ENCODE measurements around the gene TEX10. TPM values are rescaled to one million over a fixed set of nuclear protein-coding genes. Genes with fewer than 3 reads are reported as not detected.

The TEX10 gene
- total and polyA plus RNA-seq, 2 of the 4 experiments (the other 2 are of a cell fraction), result 16.2 to 43.9 TPM

- no peak overlapping the region for H3K4me2 ChIP-seq (ENCODE audit: low read depth, low read length)
- WGBS, 2 experiments (ENCODE audit: extremely low coverage in 2 of 2, insufficient read length in 1 of 2), result 100% methylated on average over 4 of the region's 7 CpGs; no CpG with 5 or more reads in 1 of the 2 experiments
- H4K8ac ChIP-seq (ENCODE audit: low read depth in 2 of 2, low read length in 2 of 2), result no peak overlapping the region
- H2AK5ac ChIP-seq (ENCODE audit: low read depth, low read length), result no peak overlapping the region
- no peak overlapping the region for H3K56ac ChIP-seq (ENCODE audit: extremely low read depth, insufficient read depth, low read length)
- H3K9ac ChIP-seq (ENCODE audit: low read depth, low read length), result no peak overlapping the region
- no peak for TF ChIP-seq ELK1 (IDR thresholded peaks at IDR 0.05; ENCODE audit: borderline replicate concordance, low read depth, low read length)
- no peak for TF ChIP-seq POLR2A (IDR thresholded peaks at IDR 0.05; ENCODE audit: low read depth, low read length)
- no peak for TF ChIP-seq BHLHE40 (IDR thresholded peaks at IDR 0.05; ENCODE audit: low read depth, low read length)
- TF ChIP-seq MAZ (IDR thresholded peaks at IDR 0.05; ENCODE audit: borderline replicate concordance, low read depth, low read length), result no peak
- TF ChIP-seq CHD1 (IDR thresholded peaks at IDR 0.05; ENCODE audit: low read depth, low read length), result no peak
- H2BK120ac ChIP-seq (ENCODE audit: low read depth, low read length), result no peak overlapping the region
- H3K23ac ChIP-seq (ENCODE audit: low read depth, low read length), result no peak overlapping the region
- no peak overlapping the region for H2BK20ac ChIP-seq (ENCODE audit: low read depth, low read length)
- no peak overlapping the region for H2AFZ ChIP-seq (replicated peaks; ENCODE audit: low read length, poor library complexity)
- in situ Hi-C loops (cut with MboI; ENCODE audit: low sequenced_read_pairs), result no loop called here
- no peak overlapping the region for H3K4ac ChIP-seq (ENCODE audit: low read depth, low read length)
- POLR2A ChIA-PET (ENCODE audit: unreplicated experiment), result no interaction called here
- H4K5ac ChIP-seq (ENCODE audit: low read depth, low read length), result no peak overlapping the region
- no peaks in the 10 kb centered on the region for H3K9me3 ChIP-seq (ENCODE audit: control insufficient read depth, insufficient read depth, low read length)
- H3K79me1 ChIP-seq (ENCODE audit: low read depth in 1 of 2, low read length in 2 of 2), result no peaks in the 10 kb centered on the region
- H3K18ac ChIP-seq (ENCODE audit: low read depth, low read length), result no peak overlapping the region
- BruUV-seq (replicated peaks), result no TSS peak
- no peak for DNase-seq
- H3K27ac ChIP-seq (ENCODE audit: insufficient read depth, low read length), result no peak overlapping the region
- H4K91ac ChIP-seq (ENCODE audit: insufficient read depth, low read depth, low read length), result no peak overlapping the region
- ATAC-seq (ENCODE audit: low read depth), result no peak
- H2AK9ac ChIP-seq (replicated peaks; ENCODE audit: low read depth, low read length, poor library complexity), result no peak overlapping the region
- H3K4me3 ChIP-seq (ENCODE audit: insufficient read depth, low read depth, low read length), result no peak overlapping the region
- intact Hi-C loops (cut with micrococcal nuclease), result no loop called here
- CTCF ChIA-PET, result interaction anchor here (1.1 kb wide), 1 partner anchor 9 kb away, joined by 3 read pairs; no protein-coding TSS in a partner anchor
- H3K4me1 ChIP-seq (ENCODE audit: control insufficient read depth, insufficient read depth, low read length), result peaks cover 3% of the 10 kb centered on the region; the same call in 1 of the 2 replicates
- no peaks in the 10 kb centered on the region for H4K20me1 ChIP-seq (ENCODE audit: insufficient read depth, low read length)
- no peaks in the 10 kb centered on the region for H3K27me3 ChIP-seq (ENCODE audit: control insufficient read depth, insufficient read depth, low read length)
- no peak overlapping the region for H3K14ac ChIP-seq (replicated peaks; ENCODE audit: low read depth, low read length)
- no peak overlapping the region for H2BK5ac ChIP-seq (ENCODE audit: low read depth, low read length, poor library complexity, severe bottlenecking)
- H3K36me3 ChIP-seq (ENCODE audit: control insufficient read depth, insufficient read depth, low read length), result peaks cover 13% of the 10 kb centered on the region
- no peaks in the 10 kb centered on the region for H3K9me1 ChIP-seq (ENCODE audit: insufficient read depth, low read length)
- dilution Hi-C loops (cut with HindIII; ENCODE audit: low sequenced_read_pairs, unreplicated experiment), result no loop called here
- H2BK15ac ChIP-seq (ENCODE audit: low read depth, low read length), result no peak overlapping the region
Measured at GRCh38 chr9:100281676-100282387, 70.9 kb downstream of the TEX10 start.

All from IMR-90 (cell line).